Measurements from ENCODE around the gene ANKRD17.

ANKRD17 gene

GRCh38 chr4:73066445-73066844 lies 192.2 kb downstream of the ANKRD17 start:
- TF ChIP-seq CTCF (IDR thresholded peaks at IDR 0.05; ENCODE audit: insufficient read depth, low read depth, low read length, missing control alignments), result no peak
- no peak for DNase-seq (ENCODE audit: low read depth)
- no peak overlapping the region for H3K4me3 ChIP-seq (ENCODE audit: low read length)

- no peak for TF ChIP-seq CTCF (IDR thresholded peaks at IDR 0.05; ENCODE audit: insufficient read depth, low read depth, low read length, missing control alignments)
- H3K4me3 ChIP-seq (ENCODE audit: low read length), result no peak overlapping the region
- no peak for DNase-seq (ENCODE audit: low read depth)
Observed at GRCh38 chr4:73064536-73064935, 194.1 kb downstream of the ANKRD17 start.

GRCh38 chr4:73055241-73055897 lies 203.2 kb downstream of the ANKRD17 start:
- TF ChIP-seq CTCF (IDR thresholded peaks at IDR 0.05; ENCODE audit: insufficient read depth, low read depth, low read length, missing control alignments), result no peak
- no peak overlapping the region for H3K4me3 ChIP-seq (ENCODE audit: low read length)
- no peak for DNase-seq (ENCODE audit: low read depth)

- TF ChIP-seq CTCF (IDR thresholded peaks at IDR 0.05; ENCODE audit: insufficient read depth, low read depth, low read length, missing control alignments), result no peak
- no peak for DNase-seq (ENCODE audit: low read depth)
- no peak overlapping the region for H3K4me3 ChIP-seq (ENCODE audit: low read length)
Observed at GRCh38 chr4:73053974-73054480, 204.6 kb downstream of the ANKRD17 start.

GRCh38 chr4:73053076-73053475 lies 205.5 kb downstream of the ANKRD17 start:
- no peak for DNase-seq (ENCODE audit: low read depth)
- no peak for TF ChIP-seq CTCF (IDR thresholded peaks at IDR 0.05; ENCODE audit: insufficient read depth, low read depth, low read length, missing control alignments)
- no peak overlapping the region for H3K4me3 ChIP-seq (ENCODE audit: low read length)

GRCh38 chr4:73051625-73052024 lies 207.0 kb downstream of the ANKRD17 start:
- no peak for TF ChIP-seq CTCF (IDR thresholded peaks at IDR 0.05; ENCODE audit: insufficient read depth, low read depth, low read length, missing control alignments)
- no peak for DNase-seq (ENCODE audit: low read depth)

GRCh38 chr4:73045879-73046278 lies 212.7 kb downstream of the ANKRD17 start:
- TF ChIP-seq CTCF (IDR thresholded peaks at IDR 0.05; ENCODE audit: insufficient read depth, low read depth, low read length, missing control alignments), result no peak

More at GRCh38 chr4:73051625-73052024, 207.0 kb downstream of the ANKRD17 start:
- no peak overlapping the region for H3K4me3 ChIP-seq (ENCODE audit: low read length)

More at GRCh38 chr4:73045879-73046278, 212.7 kb downstream of the ANKRD17 start:
- H3K4me3 ChIP-seq (ENCODE audit: low read length), result no peak overlapping the region
- DNase-seq (ENCODE audit: low read depth), result no peak
